Stimulated activated CD8-positive, alpha-beta memory T cell treated with anti-CD3 and anti-CD28 coated beads, Interleukin-4, amount 100 ng/mL, for 4 hours (primary cell): ENCODE measurements around the gene PTBP1.
"Not testable (repeated sequence)": the region's sequence is repeated elsewhere in the genome, so short reads cannot be mapped to it uniquely, and the experiment has no call there.

ENCODE experiments used
- DNase-seq, 2 donors: peaks; one replicate each; pipeline ENCODE4 v3.0.0-alpha.2; 2020; ENCODE audit warnings: low read depth in 2 of 2, low spot score in 1 of 2

Gene PTBP1

DNA sequence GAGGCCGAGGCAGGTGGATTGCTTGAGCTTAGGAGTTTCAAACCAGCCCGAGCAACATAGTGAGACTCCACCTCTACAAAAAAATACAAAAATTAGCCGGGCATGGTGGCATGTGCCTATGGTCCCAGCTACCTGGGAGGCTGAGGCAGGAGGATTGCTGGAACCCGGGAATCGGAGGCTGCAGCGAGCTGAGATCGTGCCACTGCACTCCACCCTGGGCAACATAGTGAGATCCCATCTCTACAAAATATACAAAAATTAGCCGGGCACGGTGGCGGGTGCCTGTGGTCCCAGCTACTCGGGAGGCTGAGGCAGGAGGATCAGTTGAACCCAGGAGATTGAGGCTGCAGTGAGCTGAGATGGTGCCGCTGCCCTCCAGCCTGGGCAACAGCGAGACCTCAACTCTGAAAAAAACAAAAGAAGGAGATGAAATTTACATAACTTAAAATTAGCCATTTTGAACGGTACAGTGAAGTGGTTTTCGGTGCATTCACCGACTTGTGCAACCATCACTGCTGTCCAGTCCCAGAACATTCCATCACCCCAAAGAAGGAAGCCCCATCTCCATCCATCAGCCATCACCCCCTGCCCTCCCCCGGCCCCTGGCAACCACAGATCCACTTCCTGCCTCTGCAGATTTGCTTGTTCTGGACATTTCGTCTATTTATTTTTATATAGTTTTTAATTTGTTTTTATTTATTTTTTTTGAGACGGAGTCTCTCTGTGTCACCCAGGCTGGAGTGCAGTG lies 28.8 kb downstream of the PTBP1 start:
- no peak for DNase-seq

DNA sequence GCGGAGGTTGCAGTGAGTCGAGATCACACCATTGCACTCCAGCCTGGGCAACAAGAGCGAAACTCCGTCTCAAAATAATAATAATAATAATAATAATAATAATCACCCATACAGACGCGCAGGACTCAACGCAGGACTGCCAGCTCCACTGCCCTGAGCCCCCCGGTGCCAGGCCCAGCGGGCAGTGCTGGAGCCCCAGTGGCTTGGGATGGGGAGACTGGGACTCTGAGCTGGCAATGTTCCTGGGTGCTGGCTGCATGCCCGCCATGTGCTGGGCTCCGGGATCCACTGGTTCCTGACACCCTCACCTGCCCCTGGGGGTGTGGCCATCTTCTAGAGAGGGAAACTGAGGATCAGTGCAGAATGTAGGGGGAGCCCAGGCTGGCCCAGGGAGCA lies 30.1 kb downstream of the PTBP1 start:
- DNase-seq, result no peak

DNA sequence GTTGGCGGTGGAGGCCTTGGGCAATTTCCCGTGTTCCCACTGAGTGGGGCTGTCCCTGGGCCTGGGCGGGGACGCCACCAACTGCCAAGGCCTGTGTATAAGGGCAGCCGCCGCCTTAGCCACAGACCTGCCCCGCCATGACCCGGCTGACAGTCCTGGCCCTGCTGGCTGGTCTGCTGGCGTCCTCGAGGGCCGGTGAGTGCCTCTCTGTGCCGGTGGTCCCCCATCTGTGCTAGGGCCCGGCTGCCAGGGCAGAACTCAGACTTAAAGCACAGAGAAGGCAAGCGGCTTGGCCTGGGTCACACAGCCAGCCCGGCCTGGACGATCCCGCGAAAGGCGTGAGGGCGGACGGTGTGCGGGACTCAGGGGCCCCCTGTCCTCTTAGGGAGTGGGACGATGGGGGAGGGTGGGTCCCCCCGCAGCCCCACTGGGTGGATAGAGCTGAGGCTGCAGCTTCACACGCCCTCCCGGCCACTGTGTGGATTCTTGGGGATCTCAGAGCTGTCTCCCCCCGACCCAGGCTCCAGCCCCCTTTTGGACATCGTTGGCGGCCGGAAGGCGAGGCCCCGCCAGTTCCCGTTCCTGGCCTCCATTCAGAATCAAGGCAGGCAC lies 30.6 kb downstream of the PTBP1 start, which contains the start of gene AZU1:
Gene AZU1, plus strand, starts transcription at position 128 of the 612 bp plus-strand sequence. Its CDS starts 10 bp downstream, at position 138.
- DNase-seq, result no peak

DNA sequence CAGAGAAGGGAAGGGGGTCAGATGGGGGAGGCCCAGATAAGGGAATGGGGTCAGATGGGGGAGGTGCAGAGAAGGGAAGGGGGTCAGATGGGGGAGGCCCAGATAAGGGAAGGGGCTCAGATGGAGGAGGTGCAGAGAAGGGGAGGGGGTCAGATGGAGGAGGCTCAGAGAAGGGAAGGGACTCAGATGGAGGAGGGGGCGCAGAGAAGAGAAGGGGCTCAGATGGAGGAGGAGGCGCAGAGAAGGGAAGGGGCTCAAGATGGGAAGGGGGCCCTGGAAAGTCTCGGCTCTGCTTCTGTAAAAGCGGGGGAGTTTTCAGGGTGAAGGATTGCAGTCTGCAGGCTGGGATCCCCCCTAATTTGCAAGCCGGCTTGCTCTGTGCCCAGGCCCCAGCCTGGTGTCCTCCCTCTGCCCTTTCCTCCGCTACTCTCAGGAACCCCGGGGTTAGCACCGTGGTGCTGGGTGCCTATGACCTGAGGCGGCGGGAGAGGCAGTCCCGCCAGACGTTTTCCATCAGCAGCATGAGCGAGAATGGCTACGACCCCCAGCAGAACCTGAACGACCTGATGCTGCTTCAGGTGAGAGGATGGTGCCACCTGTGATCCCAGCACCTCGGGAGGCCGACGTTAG lies 32.0 kb downstream of the PTBP1 start:
- no peak for DNase-seq

DNA sequence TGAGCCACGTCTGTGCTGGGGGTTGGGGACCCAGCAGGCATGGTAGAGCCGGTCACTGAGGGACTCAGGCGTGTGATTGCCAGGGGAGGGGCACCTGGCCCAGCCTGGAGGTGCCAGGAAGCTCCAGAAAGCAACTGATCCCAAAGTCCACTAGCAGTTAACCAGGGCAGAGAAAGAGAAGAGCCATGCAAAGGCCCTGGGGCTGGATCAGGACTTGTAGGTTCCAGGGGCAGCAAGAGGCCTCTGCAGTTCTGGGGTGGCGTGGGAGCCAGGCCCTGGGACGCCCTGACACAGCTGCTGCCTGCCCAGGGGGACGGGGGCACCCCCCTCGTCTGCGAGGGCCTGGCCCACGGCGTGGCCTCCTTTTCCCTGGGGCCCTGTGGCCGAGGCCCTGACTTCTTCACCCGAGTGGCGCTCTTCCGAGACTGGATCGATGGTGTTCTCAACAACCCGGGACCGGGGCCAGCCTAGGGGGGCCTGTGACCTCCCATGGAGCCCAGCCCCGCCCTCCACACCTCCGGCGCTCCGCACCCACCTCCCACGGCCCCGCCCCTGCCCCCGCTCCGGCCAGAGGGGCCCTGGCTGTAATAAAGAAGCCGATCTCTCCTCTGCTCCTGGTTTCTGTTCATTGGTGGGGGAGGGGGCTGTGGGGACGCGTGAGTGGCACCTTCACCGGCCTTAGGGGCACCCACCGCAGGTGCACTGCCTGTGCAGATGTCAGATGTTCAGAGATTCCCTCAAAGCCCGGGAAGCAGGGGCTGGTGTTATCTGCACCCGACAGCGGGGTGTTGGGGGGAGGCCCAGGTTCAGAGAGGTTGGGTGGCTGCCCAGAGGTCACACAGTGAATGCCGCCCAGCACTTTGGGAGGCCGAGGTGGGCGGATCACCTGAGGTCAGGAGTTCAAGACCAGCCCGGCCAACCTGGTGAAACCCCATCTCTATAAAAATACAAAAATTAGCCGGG lies 34.4 kb downstream of the PTBP1 start:
- DNase-seq, result no peak

DNA sequence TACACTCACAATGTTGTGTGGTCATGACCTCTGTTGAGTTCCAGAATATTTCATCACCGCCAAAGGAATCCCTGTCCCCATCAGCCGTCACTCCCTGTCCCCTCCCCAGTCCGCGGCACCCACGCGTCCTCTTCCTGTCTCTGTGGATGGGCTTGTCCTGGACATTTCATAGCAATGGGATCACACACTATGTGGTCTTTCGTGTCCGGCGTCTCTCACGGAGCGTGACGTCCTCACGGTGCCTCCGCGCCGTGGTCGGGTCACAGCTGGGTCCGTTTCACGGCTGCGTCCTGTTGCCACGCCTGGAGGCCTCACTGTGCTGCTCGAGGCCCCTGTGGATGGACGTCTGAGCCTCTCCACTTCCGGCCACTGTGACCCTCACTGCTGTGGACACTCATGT lies 37.0 kb downstream of the PTBP1 start:
- DNase-seq, result no peak

DNA sequence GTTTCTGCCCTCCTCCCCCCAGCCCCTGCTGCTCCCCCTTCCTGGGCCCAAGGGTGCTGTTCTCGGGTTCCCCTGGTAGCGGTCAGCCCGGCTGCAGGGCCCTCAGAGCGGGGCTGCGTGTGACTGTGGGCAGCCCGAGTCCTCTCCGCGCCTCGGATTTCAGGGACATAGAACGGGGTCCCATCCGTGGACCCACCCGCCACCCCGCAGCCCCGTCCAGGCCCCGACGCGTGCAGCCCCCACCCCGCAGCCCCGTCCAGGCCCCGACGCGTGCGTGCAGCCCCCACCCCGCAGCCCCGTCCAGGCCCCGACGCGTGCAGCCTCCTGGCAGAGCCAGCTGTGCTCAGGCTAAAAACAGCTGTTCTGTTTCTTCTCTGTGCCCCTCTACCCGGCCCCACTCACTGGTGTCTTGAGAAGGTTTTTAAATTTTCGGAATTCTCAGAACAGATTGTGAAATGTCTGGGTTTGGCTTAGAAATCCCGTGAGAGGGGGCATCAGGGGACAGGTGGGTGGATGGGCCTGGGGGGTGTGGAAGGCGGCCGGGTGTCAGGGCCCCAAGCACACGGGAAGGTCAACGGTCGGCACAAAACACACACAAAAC lies 38.1 kb downstream of the PTBP1 start:
- no peak for DNase-seq

DNA sequence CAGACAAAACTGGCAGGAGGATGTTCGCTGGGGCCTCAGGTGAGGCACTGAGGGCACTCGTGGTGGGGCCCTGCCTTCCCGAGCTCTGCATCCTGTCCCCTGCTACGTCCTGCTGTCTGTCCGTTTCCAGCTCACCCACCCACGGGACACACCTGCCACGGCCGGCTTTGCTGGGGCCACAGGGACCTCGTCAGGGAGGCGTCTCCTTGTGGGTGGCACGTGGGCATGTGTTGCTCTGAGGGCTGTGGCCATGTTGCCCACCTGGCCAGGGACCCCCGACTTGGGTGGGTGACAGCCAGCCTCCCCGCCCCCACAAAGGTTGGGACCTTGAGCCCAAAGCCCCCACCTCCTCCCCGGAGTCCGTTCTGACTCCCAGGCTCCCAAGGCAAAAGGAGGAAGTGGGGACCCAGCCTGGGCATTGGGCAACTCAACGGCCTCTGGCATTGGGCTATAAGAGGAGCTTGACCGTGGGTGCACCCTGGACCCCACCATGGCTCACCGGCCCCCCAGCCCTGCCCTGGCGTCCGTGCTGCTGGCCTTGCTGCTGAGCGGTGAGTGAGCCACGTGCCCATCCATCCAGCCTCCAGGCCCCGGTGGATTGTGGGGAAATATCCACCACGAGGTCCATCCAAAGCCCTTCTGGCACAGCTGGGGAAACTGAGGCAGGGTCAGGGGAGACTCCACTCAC lies 43.4 kb downstream of the PTBP1 start, which contains the start of gene PRTN3:
Gene PRTN3, plus strand, starts transcription at position 481 of the 688 bp plus-strand sequence. Its CDS starts 10 bp downstream, at position 491.
- no peak for DNase-seq

DNA sequence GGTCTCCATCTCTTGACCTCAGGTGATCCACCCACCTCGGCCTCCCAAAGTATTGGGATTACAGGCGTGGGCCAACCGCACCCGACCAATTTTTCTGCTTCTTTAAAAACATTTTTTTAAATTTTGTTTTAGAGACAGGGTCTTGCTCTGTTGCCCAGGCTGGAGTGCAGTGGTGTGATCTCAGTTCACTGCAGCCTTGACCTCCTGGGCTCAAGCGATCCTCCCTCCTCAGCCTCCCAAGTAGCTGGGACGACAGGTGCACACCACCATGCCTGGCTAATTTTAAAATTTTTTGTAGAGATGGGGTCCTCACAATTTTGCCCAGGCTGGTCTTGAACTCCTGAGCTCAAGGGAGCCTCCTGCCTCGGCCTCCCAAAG lies 45.5 kb downstream of the PTBP1 start:
- not testable (repeated sequence) for DNase-seq

DNA sequence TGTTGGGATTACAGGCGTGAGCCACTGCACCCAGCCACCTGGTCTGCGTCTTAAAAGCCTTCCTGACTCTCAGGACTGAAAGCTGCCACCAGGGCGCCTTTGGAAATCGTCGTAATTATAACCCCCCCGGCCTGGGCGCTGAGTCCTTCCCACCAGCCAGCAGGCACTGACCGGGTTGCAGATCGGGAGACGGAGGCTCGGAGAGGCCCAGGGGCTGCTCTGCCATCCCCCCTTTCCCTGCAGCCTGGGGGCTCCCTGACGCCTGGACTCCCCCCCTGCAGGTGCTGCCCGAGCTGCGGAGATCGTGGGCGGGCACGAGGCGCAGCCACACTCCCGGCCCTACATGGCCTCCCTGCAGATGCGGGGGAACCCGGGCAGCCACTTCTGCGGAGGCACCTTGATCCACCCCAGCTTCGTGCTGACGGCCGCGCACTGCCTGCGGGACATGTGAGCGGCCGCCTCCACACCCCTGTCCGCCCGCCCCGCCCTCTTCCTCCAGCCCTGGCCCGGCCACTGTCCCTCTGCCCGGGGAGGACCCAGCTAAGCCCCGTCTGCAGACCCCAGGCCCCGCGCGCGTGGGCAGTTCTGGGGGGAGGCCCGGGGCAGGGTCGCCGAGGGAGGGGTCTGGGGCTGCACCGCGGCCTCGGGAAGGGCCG lies 46.1 kb downstream of the PTBP1 start:
- DNase-seq, result no peak

DNA sequence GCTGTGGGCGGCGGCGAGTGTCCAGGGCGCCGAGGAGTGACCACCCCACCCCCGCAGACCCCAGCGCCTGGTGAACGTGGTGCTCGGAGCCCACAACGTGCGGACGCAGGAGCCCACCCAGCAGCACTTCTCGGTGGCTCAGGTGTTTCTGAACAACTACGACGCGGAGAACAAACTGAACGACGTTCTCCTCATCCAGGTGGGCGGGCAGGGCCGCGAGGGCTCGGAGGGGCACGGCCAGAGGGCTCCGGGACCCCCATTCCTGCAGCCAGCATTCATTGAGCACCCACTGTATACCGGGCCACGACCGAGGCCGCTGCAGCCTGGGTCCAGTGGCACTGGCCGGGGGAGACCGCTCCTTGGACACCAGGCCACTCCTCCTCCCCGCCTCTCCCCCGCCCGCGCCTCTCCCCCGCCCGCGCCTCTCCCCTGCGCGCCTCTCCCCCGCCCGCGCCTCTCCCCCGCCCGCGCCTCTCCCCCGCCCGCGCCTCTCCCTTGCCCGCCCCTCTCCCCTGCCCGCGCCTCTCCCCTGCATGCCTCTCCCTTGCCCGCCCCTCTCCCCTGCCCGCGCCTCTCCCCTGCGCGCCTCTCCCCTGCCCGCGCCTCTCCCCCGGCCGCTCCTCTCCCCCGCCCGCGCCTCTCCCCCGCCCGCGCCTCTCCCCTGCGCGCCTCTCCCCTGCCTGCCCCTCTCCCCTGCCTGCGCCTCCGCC lies 46.7 kb downstream of the PTBP1 start:
- no peak for DNase-seq

DNA sequence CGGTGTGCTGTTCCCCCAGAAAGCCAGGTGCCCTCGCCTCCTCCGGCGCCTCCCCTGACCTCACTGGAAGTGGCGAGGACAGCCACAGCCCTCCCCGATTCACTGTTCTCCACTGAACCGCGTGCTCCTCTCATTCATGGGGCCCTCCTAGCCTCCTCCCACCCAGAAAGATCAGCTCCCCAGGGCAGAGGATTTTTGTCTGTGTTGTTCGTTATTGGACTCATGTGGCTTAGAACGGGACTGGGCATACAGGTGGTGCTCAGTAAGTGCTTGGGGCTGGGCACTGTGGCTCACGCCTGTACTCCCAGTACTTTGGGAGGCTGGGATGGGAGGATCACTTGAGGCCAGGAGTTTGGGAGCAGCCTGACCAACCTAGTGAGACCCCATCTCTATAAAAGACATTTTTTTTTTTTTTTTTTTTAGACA lies 47.3 kb downstream of the PTBP1 start:
- no peak for DNase-seq

DNA sequence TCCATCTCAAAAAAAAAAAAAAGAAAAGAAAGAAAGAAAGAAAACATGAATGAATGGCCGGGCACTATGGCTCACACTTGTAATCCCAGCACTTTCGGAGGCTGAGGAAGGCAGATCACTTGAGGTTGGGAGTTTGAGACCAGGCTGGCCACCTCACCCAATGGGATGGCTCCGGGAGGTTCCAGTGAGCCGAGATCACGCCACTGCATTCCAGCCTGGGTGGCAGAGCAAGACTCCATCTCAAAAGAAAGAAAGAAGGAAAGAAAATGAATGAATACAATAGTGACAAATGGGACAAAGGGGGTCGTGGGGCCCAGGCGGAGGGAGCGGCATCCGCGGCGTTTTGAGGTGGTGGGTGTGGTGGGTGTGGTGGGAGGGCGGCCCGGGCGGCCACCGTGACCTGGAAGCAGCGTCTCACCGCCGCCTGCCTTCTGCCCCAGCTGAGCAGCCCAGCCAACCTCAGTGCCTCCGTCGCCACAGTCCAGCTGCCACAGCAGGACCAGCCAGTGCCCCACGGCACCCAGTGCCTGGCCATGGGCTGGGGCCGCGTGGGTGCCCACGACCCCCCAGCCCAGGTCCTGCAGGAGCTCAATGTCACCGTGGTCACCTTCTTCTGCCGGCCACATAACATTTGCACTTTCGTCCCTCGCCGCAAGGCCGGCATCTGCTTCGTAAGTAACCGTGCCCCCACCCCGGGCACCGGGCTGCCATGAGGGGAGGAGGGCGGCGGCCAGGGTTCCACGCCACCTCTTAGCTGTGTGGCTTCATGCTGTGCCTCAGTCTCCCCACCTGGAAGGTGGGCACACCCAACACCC lies 48.7 kb downstream of the PTBP1 start:
- no peak for DNase-seq

DNA sequence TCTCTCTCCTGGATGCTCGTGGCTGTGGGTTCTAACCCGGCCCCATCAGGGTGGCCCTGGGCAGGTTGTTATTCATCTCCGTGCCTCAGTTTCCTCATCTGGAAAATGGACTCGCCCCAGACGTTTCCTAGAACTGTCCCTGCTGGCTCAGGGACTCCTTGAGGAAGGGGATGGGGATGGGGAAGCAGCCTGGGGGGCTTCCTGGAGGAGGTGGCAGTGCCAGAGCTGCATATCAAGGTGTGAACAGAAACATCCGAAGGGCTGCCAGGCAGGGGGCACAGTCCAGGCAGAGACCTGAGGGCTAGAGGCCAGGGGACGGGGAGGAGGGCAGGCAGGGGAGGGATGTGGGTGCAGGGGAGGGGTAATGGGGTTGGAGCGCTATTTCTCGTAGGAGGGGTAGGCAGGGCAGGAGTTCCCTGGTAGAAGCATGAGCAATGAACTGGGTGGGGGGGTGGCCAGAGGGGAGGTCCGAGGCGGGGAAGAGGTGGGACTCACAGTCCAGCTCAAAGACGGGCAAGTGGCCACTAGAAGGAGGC lies 51.2 kb downstream of the PTBP1 start:
- DNase-seq, result no peak

DNA sequence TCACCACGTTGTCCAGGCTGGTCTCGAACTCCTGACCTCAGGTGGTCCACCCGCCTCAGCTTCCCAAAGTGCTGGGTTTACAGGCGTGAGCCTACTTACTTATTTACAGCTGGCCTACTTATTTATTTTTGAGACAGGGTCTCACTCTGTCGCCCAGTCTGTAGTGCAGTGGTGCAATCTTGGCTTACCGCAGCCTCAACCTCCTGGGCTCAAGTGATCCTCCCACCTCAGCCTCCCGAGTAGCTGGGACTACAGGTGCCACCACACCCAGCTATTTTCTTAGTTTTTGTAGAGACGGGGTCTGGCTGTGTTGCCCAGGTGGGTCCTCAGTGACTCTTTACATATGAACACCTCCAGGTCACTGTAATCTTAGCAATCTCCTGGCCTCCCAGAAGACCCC lies 51.9 kb downstream of the PTBP1 start:
- DNase-seq, result not testable (repeated sequence)

DNA sequence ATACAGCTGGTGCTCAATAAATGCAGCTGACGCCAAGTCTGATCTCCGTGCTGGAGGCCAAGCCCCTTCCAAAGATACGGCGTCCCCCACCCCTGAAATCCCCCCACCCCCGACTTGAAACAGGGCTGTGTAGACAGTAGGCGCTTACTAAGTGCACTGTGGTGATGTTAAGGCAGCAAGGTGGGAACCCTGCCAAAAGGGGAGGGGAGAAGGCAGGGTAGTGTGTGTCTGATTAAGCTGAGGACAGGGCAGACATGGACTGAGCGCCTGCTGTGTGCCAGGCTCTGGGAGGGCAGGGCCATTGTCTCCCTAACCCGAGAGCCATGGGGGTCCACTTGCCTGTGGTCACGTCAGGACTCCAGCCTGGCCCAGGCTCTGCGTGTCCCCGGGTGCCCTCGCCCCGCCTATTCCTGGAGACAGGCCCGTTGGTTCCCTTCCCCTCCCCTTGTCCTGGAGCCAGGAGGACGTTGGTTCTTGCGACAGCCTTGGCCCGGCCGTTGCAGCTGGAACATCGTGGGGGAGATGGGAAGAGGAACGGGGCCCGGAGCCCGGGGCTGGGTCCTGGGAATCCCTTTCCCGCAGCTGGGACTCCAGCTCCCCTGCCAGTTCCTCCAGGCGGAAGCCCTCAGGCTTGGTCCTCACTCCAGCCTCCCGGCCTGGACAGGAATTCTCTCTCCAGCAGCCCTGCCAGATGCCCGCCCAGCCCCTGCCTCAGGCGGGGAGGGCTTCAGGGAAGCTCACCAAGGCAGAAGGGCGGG lies 53.1 kb downstream of the PTBP1 start:
- DNase-seq, result no peak

DNA sequence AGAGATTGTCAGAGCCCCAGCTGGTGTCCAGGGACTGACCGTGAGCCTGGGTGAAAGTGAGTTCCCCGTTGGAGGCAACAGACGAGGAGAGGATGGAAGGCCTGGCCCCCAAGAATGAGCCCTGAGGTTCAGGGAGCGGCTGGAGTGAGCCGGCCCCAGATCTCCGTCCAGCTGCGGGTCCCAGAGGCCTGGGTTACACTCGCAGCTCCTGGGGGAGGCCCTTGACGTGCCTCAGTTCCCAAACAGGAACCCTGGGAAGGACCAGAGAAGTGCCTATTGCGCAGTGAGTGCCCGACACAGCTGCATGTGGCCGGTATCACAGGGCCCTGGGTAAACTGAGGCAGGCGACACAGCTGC lies 53.7 kb downstream of the PTBP1 start:
- no peak for DNase-seq
